Loucy (cell line): ENCODE results near the gene L3MBTL2.

Experiments
- H2AFZ ChIP-seq: fragments of 200-600 bp; sonication (generic); 2 replicates; pipeline ENCODE4 v1.6.0; 2016; ENCODE audit warnings: antibody characterized with exemption, mild to moderate bottlenecking, low read length, moderate library complexity
- H3F3A ChIP-seq: fragments of 200-600 bp; 2 replicates; pipeline ENCODE4 v1.6.0; 2016; ENCODE audit warnings: antibody characterized with exemption, low read depth, mild to moderate bottlenecking
- H3K27me3 ChIP-seq: fragments of 200-600 bp; sonication (generic); 2 replicates; pipeline ENCODE4 v1.6.1; 2014; ENCODE audit warnings: low read length, mild to moderate bottlenecking; ENCODE audit not compliant: insufficient read depth, poor library complexity, severe bottlenecking
- H3K36me3 ChIP-seq: fragments of 200-600 bp; sonication (generic); 2 replicates; pipeline ENCODE4 v1.6.1; 2016; ENCODE audit warnings: low read length; ENCODE audit not compliant: insufficient read depth
- H3K4me1 ChIP-seq: fragments of 200-600 bp; sonication (generic); 2 replicates; pipeline ENCODE4 v1.5.1; 2014; ENCODE audit warnings: low read length, mild to moderate bottlenecking; ENCODE audit not compliant: insufficient read depth, poor library complexity, severe bottlenecking
- H3K4me2 ChIP-seq: fragments of 200-600 bp; sonication (generic); 2 replicates; pipeline ENCODE4 v1.6.0; 2014; ENCODE audit warnings: antibody characterized with exemption, low read length, low read depth, mild to moderate bottlenecking; ENCODE audit not compliant: poor library complexity, severe bottlenecking
- H3K4me3 ChIP-seq: fragments of 200-600 bp; sonication (generic); 2 replicates; pipeline ENCODE4 v1.5.1; 2014; ENCODE audit warnings: low read length, mild to moderate bottlenecking, mixed read lengths; ENCODE audit not compliant: poor library complexity, severe bottlenecking
- H3K79me2 ChIP-seq: fragments of 200-600 bp; sonication (generic); 2 replicates; pipeline ENCODE4 v1.6.1; 2014; ENCODE audit warnings: low read length; ENCODE audit not compliant: insufficient read depth
- H3K9ac ChIP-seq: fragments of 200-600 bp; sonication (generic); 2 replicates; pipeline ENCODE4 v1.6.0; 2014; ENCODE audit warnings: mild to moderate bottlenecking, low read depth, low read length, moderate library complexity; ENCODE audit not compliant: poor library complexity, severe bottlenecking
- H3K9me2 ChIP-seq: fragments of 200-600 bp; sonication (generic); replicated peaks from 2 replicates; pipeline ENCODE4 v1.6.1; 2016; ENCODE audit warnings: low read depth, low read length, mixed read lengths
- H3K9me3 ChIP-seq: fragments of 200-600 bp; sonication (generic); 2 replicates; pipeline ENCODE4 v1.6.1; 2014; ENCODE audit warnings: mild to moderate bottlenecking, antibody characterized with exemption, low read length, low read depth; ENCODE audit not compliant: insufficient read depth
- H4K20me1 ChIP-seq: fragments of 200-600 bp; sonication (generic); 2 replicates; pipeline ENCODE4 v1.6.0; 2014; ENCODE audit warnings: antibody characterized with exemption, low read length, mild to moderate bottlenecking; ENCODE audit not compliant: insufficient read depth, poor library complexity, severe bottlenecking
- CTCF ChIP-seq: fragments of 200-600 bp; sonication (generic); conservative IDR thresholded peaks from 2 replicates; pipeline ENCODE4 v1.5.1; 2014; ENCODE audit warnings: mild to moderate bottlenecking, antibody characterized with exemption, low read length
- EZH2phosphoT487 ChIP-seq: fragments of 200-600 bp; IDR thresholded peaks from 2 replicates; pipeline ENCODE4 v1.6.1; 2018; ENCODE audit warnings: antibody characterized with exemption, mild to moderate bottlenecking, moderate library complexity, borderline replicate concordance

Gene L3MBTL2

GRCh38 chr22:41223535-41223934, 18.4 kb downstream of the L3MBTL2 start:
- no peaks in the 10 kb centered on the region for H3K79me2 ChIP-seq

GRCh38 chr22:41226723-41227655, 21.9 kb downstream of the L3MBTL2 start:
- no peak overlapping the region for H2AFZ ChIP-seq
- no peaks in the 10 kb centered on the region for H4K20me1 ChIP-seq
- no peak for TF ChIP-seq CTCF
- no peak for TF ChIP-seq EZH2phosphoT487
- no peak overlapping the region for H3K4me3 ChIP-seq
- H3K79me2 ChIP-seq, result no peaks in the 10 kb centered on the region
- H3K9me3 ChIP-seq, result no peaks in the 10 kb centered on the region
- no peak overlapping the region for H3K9ac ChIP-seq
- no peaks in the 10 kb centered on the region for H3F3A ChIP-seq
- no peaks in the 10 kb centered on the region for H3K9me2 ChIP-seq
- no peaks in the 10 kb centered on the region for H3K27me3 ChIP-seq
- H3K36me3 ChIP-seq, result no peaks in the 10 kb centered on the region; the same call in 1 of the 2 replicates
- H3K4me2 ChIP-seq, result no peak overlapping the region
- no peaks in the 10 kb centered on the region for H3K4me1 ChIP-seq

More at GRCh38 chr22:41223535-41223934, 18.4 kb downstream of the L3MBTL2 start:
- H3K27me3 ChIP-seq, result no peaks in the 10 kb centered on the region
- H3K4me2 ChIP-seq, result no peak overlapping the region
- no peaks in the 10 kb centered on the region for H3K36me3 ChIP-seq
- H3K9me3 ChIP-seq, result no peaks in the 10 kb centered on the region
- TF ChIP-seq CTCF, result no peak
- TF ChIP-seq EZH2phosphoT487, result no peak
- H2AFZ ChIP-seq, result no peak overlapping the region
- H4K20me1 ChIP-seq, result no peaks in the 10 kb centered on the region
- H3K9ac ChIP-seq, result no peak overlapping the region
- H3F3A ChIP-seq, result no peaks in the 10 kb centered on the region
- no peak overlapping the region for H3K4me3 ChIP-seq
- H3K9me2 ChIP-seq, result no peaks in the 10 kb centered on the region
- H3K4me1 ChIP-seq, result no peaks in the 10 kb centered on the region

GRCh38 chr22:41229215-41229614, 24.1 kb downstream of the L3MBTL2 start:
- Histone ChIP-seq H3K4me1 (no peaks in the 10 kb centered on the region), H3K4me2 (no peak overlapping the region), H4K20me1 (no peaks in the 10 kb centered on the region), H3F3A (no peaks in the 10 kb centered on the region), H3K9ac (no peak overlapping the region), H3K9me2 (no peaks in the 10 kb centered on the region), H3K9me3 (no peaks in the 10 kb centered on the region), H2AFZ (no peak overlapping the region), H3K36me3 (no peaks in the 10 kb centered on the region; the same call in 1 of the 2 replicates), H3K79me2 (no peaks in the 10 kb centered on the region), H3K27me3 (no peaks in the 10 kb centered on the region), H3K4me3 (no peak overlapping the region)
- no peak for TF ChIP-seq CTCF
- no peak for TF ChIP-seq EZH2phosphoT487
